GM23338 (cell line): ENCODE data around the gene ABHD17B.

ENCODE experiments used
- CREB1 ChIP-seq: fragments of 250-450 bp; sonication (Bioruptor Pico); IDR thresholded peaks from 2 replicates; pipeline ENCODE4 v1.5.0; 2020; ENCODE audit warnings: low read depth, mild to moderate bottlenecking, moderate library complexity
- ETS1 ChIP-seq: IDR thresholded peaks from 2 replicates; pipeline ENCODE4 v1.6.1; 2016; ENCODE audit warnings: antibody characterized with exemption
- EZH2 ChIP-seq: fragments of 200-600 bp; sonication (generic); IDR thresholded peaks from one replicate; pipeline ENCODE4 v1.8.0; 2017; ENCODE audit warnings: antibody characterized with exemption, mild to moderate bottlenecking, low read depth; ENCODE audit not compliant: unreplicated experiment
- EZH2phosphoT487 ChIP-seq: fragments of 200-600 bp; sonication (generic); IDR thresholded peaks from one replicate; pipeline ENCODE4 v1.8.1; 2018; ENCODE audit warnings: antibody characterized with exemption; ENCODE audit not compliant: unreplicated experiment
- JUNB ChIP-seq: IDR thresholded peaks from one replicate; pipeline ENCODE4 v1.6.1; 2016; ENCODE audit warnings: antibody characterized with exemption; ENCODE audit not compliant: unreplicated experiment
- POLR2AphosphoS5 ChIP-seq: IDR thresholded peaks from 2 replicates; pipeline ENCODE4 v1.6.1; 2016; ENCODE audit warnings: antibody characterized with exemption, low read depth
- REST ChIP-seq: IDR thresholded peaks from one replicate; pipeline ENCODE4 v1.6.1; 2018; ENCODE audit warnings: antibody characterized with exemption; ENCODE audit not compliant: unreplicated experiment
- STAT1 ChIP-seq: IDR thresholded peaks from one replicate; pipeline ENCODE4 v1.6.1; 2016; ENCODE audit warnings: antibody characterized with exemption; ENCODE audit not compliant: unreplicated experiment
- ZNF331 ChIP-seq: fragments of 250-450 bp; sonication (Bioruptor Pico); IDR thresholded peaks from 2 replicates; pipeline ENCODE4 v1.5.0; 2020; ENCODE audit warnings: low read depth, mild to moderate bottlenecking, moderate library complexity
- TF ChIP-seq, protein P1 (sequence below), 2 experiments: fragments of 200-600 bp in 1 of 2; sonication (generic) in 1 of 2; conservative IDR thresholded peaks; 2 replicates each; pipeline versions ENCODE4 v1.5.1 to v1.6.1; 2016 to 2017; ENCODE audit warnings: antibody characterized with exemption in 2 of 2, low read depth in 2 of 2, mild to moderate bottlenecking in 2 of 2, moderate library complexity in 1 of 2

- TF ChIP-seq EZH2 (no peak), POLR2AphosphoS5 (no peak), EZH2phosphoT487 (no peak), JUNB (no peak), REST (no peak), CREB1 (CRISPR knock-in tag) (no peak), ZNF331 (CRISPR knock-in tag) (no peak), ETS1 (no peak), STAT1 (no peak)
- TF ChIP-seq, protein P1, sequence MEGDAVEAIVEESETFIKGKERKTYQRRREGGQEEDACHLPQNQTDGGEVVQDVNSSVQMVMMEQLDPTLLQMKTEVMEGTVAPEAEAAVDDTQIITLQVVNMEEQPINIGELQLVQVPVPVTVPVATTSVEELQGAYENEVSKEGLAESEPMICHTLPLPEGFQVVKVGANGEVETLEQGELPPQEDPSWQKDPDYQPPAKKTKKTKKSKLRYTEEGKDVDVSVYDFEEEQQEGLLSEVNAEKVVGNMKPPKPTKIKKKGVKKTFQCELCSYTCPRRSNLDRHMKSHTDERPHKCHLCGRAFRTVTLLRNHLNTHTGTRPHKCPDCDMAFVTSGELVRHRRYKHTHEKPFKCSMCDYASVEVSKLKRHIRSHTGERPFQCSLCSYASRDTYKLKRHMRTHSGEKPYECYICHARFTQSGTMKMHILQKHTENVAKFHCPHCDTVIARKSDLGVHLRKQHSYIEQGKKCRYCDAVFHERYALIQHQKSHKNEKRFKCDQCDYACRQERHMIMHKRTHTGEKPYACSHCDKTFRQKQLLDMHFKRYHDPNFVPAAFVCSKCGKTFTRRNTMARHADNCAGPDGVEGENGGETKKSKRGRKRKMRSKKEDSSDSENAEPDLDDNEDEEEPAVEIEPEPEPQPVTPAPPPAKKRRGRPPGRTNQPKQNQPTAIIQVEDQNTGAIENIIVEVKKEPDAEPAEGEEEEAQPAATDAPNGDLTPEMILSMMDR (conservative IDR thresholded peaks at IDR 0.05; ENCODE audit: low read depth in 2 of 2), result no peak
Measured at GRCh38 chr9:71915495-71915894, 4.5 kb upstream of the ABHD17B start.
